Sigmoid colon (tissue), 4 donors: Measurements from ENCODE around the gene EFR3B.
"Not testable (repeated sequence)": the region's sequence is repeated elsewhere in the genome, so short reads cannot be mapped to it uniquely, and the experiment has no call there.

Experiments
- CTCF ChIP-seq, 4 experiments: fragments of 450-650 bp in 3 of 4; fragments of 200-600 bp in 1 of 4; IDR thresholded peaks; one replicate each; pipeline ENCODE4 v1.5.1; 2016 to 2019; ENCODE audit warnings: antibody characterized with exemption in 4 of 4, mild to moderate bottlenecking in 3 of 4, moderate library complexity in 2 of 4
- EP300 ChIP-seq, 4 donors: sonication (generic); formaldehyde crosslinking; IDR thresholded peaks; one replicate each; pipeline ENCODE4 v1.6.1; 2017; ENCODE audit warnings: antibody characterized with exemption in 4 of 4
- POLR2AphosphoS5 ChIP-seq, 4 donors: sonication (generic); formaldehyde crosslinking; IDR thresholded peaks; one replicate each; pipeline ENCODE4 v1.6.1; 2017; ENCODE audit warnings: antibody characterized with exemption in 4 of 4

- TF ChIP-seq EP300, CTCF, POLR2AphosphoS5 (IDR thresholded peaks at IDR 0.05): not testable (repeated sequence)
Measured at GRCh38 chr2:25127071-25127470, 85.2 kb downstream of the EFR3B start.
